ENCODE measurements around the gene LIMS3. TPM values are rescaled to one million over a fixed set of nuclear protein-coding genes. Genes with fewer than 3 reads are reported as not detected.
"Not testable (repeated sequence)": the region's sequence is repeated elsewhere in the genome, so short reads cannot be mapped to it uniquely, and the experiment has no call there.

The LIMS3 gene
- total RNA-seq, 1 experiment from 2014 or later = 1.5 TPM

- intact Hi-C loops (cut with micrococcal nuclease); CTCF ChIA-PET; H3K4me1 Mint-ChIP-seq (ENCODE audit: insufficient read depth, unreplicated experiment); POLR2A ChIA-PET; H3K9me3 Mint-ChIP-seq (ENCODE audit: unreplicated experiment); H3K36me3 Mint-ChIP-seq (ENCODE audit: insufficient read depth, unreplicated experiment); H3K27ac Mint-ChIP-seq (ENCODE audit: low read depth, unreplicated experiment); BruUV-seq (replicated peaks); DNase-seq (ENCODE audit: unreplicated experiment); H3K4me3 Mint-ChIP-seq (ENCODE audit: unreplicated experiment); H3K27me3 Mint-ChIP-seq (ENCODE audit: insufficient read depth, unreplicated experiment): not testable (repeated sequence)
Observed at GRCh38 chr2:109920162-109920561, 21.7 kb downstream of the LIMS3 start.

- H3K27me3 Mint-ChIP-seq (ENCODE audit: insufficient read depth, unreplicated experiment); DNase-seq (ENCODE audit: unreplicated experiment): not testable (repeated sequence)
Observed at GRCh38 chr2:109921543-109922384, 23.3 kb downstream of the LIMS3 start.

GRCh38 chr2:109924481-109924880, 26.0 kb downstream of the LIMS3 start:
- H3K9me3 Mint-ChIP-seq (ENCODE audit: unreplicated experiment); H3K4me1 Mint-ChIP-seq (ENCODE audit: insufficient read depth, unreplicated experiment); DNase-seq (ENCODE audit: unreplicated experiment); H3K4me3 Mint-ChIP-seq (ENCODE audit: unreplicated experiment); H3K27ac Mint-ChIP-seq (ENCODE audit: low read depth, unreplicated experiment); intact Hi-C loops (cut with micrococcal nuclease); BruUV-seq (replicated peaks); H3K27me3 Mint-ChIP-seq (ENCODE audit: insufficient read depth, unreplicated experiment); POLR2A ChIA-PET; CTCF ChIA-PET; H3K36me3 Mint-ChIP-seq (ENCODE audit: insufficient read depth, unreplicated experiment): not testable (repeated sequence)

More at GRCh38 chr2:109921543-109922384, 23.3 kb downstream of the LIMS3 start:
- BruUV-seq (replicated peaks); intact Hi-C loops (cut with micrococcal nuclease); H3K4me1 Mint-ChIP-seq (ENCODE audit: insufficient read depth, unreplicated experiment); H3K27ac Mint-ChIP-seq (ENCODE audit: low read depth, unreplicated experiment); H3K9me3 Mint-ChIP-seq (ENCODE audit: unreplicated experiment); CTCF ChIA-PET; POLR2A ChIA-PET; H3K4me3 Mint-ChIP-seq (ENCODE audit: unreplicated experiment); H3K36me3 Mint-ChIP-seq (ENCODE audit: insufficient read depth, unreplicated experiment): not testable (repeated sequence)

- H3K4me3 Mint-ChIP-seq (ENCODE audit: unreplicated experiment); H3K4me1 Mint-ChIP-seq (ENCODE audit: insufficient read depth, unreplicated experiment); POLR2A ChIA-PET; H3K9me3 Mint-ChIP-seq (ENCODE audit: unreplicated experiment); BruUV-seq (replicated peaks); H3K36me3 Mint-ChIP-seq (ENCODE audit: insufficient read depth, unreplicated experiment); intact Hi-C loops (cut with micrococcal nuclease); DNase-seq (ENCODE audit: unreplicated experiment); CTCF ChIA-PET; H3K27ac Mint-ChIP-seq (ENCODE audit: low read depth, unreplicated experiment); H3K27me3 Mint-ChIP-seq (ENCODE audit: insufficient read depth, unreplicated experiment): not testable (repeated sequence)
Observed at GRCh38 chr2:109927803-109928202, 29.3 kb downstream of the LIMS3 start.

GRCh38 chr2:109929222-109929621, 30.7 kb downstream of the LIMS3 start:
- H3K4me1 Mint-ChIP-seq (ENCODE audit: insufficient read depth, unreplicated experiment); POLR2A ChIA-PET; H3K9me3 Mint-ChIP-seq (ENCODE audit: unreplicated experiment); H3K4me3 Mint-ChIP-seq (ENCODE audit: unreplicated experiment); intact Hi-C loops (cut with micrococcal nuclease); DNase-seq (ENCODE audit: unreplicated experiment); BruUV-seq (replicated peaks); H3K27ac Mint-ChIP-seq (ENCODE audit: low read depth, unreplicated experiment); H3K27me3 Mint-ChIP-seq (ENCODE audit: insufficient read depth, unreplicated experiment); CTCF ChIA-PET; H3K36me3 Mint-ChIP-seq (ENCODE audit: insufficient read depth, unreplicated experiment): not testable (repeated sequence)

GRCh38 chr2:109936534-109936933, 38.0 kb downstream of the LIMS3 start:
- H3K36me3 Mint-ChIP-seq (ENCODE audit: insufficient read depth, unreplicated experiment); POLR2A ChIA-PET; H3K27ac Mint-ChIP-seq (ENCODE audit: low read depth, unreplicated experiment); BruUV-seq (replicated peaks); H3K4me1 Mint-ChIP-seq (ENCODE audit: insufficient read depth, unreplicated experiment); H3K4me3 Mint-ChIP-seq (ENCODE audit: unreplicated experiment); CTCF ChIA-PET; intact Hi-C loops (cut with micrococcal nuclease); H3K9me3 Mint-ChIP-seq (ENCODE audit: unreplicated experiment); DNase-seq (ENCODE audit: unreplicated experiment); H3K27me3 Mint-ChIP-seq (ENCODE audit: insufficient read depth, unreplicated experiment): not testable (repeated sequence)

- H3K4me3 Mint-ChIP-seq (ENCODE audit: unreplicated experiment); intact Hi-C loops (cut with micrococcal nuclease); H3K27me3 Mint-ChIP-seq (ENCODE audit: insufficient read depth, unreplicated experiment); H3K4me1 Mint-ChIP-seq (ENCODE audit: insufficient read depth, unreplicated experiment); DNase-seq (ENCODE audit: unreplicated experiment); CTCF ChIA-PET; BruUV-seq (replicated peaks); POLR2A ChIA-PET; H3K9me3 Mint-ChIP-seq (ENCODE audit: unreplicated experiment); H3K36me3 Mint-ChIP-seq (ENCODE audit: insufficient read depth, unreplicated experiment); H3K27ac Mint-ChIP-seq (ENCODE audit: low read depth, unreplicated experiment): not testable (repeated sequence)
Observed at GRCh38 chr2:109945362-109945761, 46.9 kb downstream of the LIMS3 start.

- H3K4me1 Mint-ChIP-seq (ENCODE audit: insufficient read depth, unreplicated experiment); POLR2A ChIA-PET; intact Hi-C loops (cut with micrococcal nuclease); H3K27me3 Mint-ChIP-seq (ENCODE audit: insufficient read depth, unreplicated experiment); DNase-seq (ENCODE audit: unreplicated experiment); H3K4me3 Mint-ChIP-seq (ENCODE audit: unreplicated experiment); H3K36me3 Mint-ChIP-seq (ENCODE audit: insufficient read depth, unreplicated experiment); H3K9me3 Mint-ChIP-seq (ENCODE audit: unreplicated experiment); H3K27ac Mint-ChIP-seq (ENCODE audit: low read depth, unreplicated experiment); BruUV-seq (replicated peaks); CTCF ChIA-PET: not testable (repeated sequence)
Observed at GRCh38 chr2:109947262-109947958, 48.9 kb downstream of the LIMS3 start.

GRCh38 chr2:109947959-109948520, 49.6 kb downstream of the LIMS3 start:
- H3K36me3 Mint-ChIP-seq (ENCODE audit: insufficient read depth, unreplicated experiment); H3K9me3 Mint-ChIP-seq (ENCODE audit: unreplicated experiment); H3K27me3 Mint-ChIP-seq (ENCODE audit: insufficient read depth, unreplicated experiment); POLR2A ChIA-PET; H3K4me3 Mint-ChIP-seq (ENCODE audit: unreplicated experiment); intact Hi-C loops (cut with micrococcal nuclease); H3K27ac Mint-ChIP-seq (ENCODE audit: low read depth, unreplicated experiment); H3K4me1 Mint-ChIP-seq (ENCODE audit: insufficient read depth, unreplicated experiment); CTCF ChIA-PET; BruUV-seq (replicated peaks); DNase-seq (ENCODE audit: unreplicated experiment): not testable (repeated sequence)
